Amniotic stem cell (primary cell): ENCODE measurements around the gene WAC.
A peak's percentile ranks its signal among the peaks of the same experiment; 100 is the strongest.
"Not testable (repeated sequence)": the region's sequence is repeated elsewhere in the genome, so short reads cannot be mapped to it uniquely, and the experiment has no call there.

Experiments
- DNase-seq: peaks from one replicate; lab custom pipeline; 2025; lab: John Stamatoyannopoulos, UW

The WAC gene

DNA sequence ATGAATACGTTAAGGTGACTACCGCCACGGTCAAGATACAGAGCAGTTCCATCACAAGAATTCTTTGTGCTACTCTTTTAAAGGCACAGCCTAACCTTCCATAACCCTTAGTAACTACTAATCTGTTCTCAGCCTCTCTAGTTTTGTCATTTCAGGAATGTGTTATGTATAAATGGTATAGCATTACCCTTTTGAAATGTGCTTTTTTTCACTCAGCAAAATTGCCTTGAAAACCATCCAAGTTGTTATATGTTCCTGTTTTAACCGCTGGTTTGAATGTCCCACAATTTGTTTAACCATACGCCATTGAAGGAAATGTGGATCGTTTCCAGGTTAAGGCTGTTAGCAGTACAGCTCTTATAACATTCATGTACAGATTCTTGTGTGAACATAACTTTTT is 32.0 kb downstream of the WAC start:
- no peak for DNase-seq

- DNase-seq, result no peak
Measured at GRCh38 chr10:28566458-28567015, 33.6 kb downstream of the WAC start.

DNA sequence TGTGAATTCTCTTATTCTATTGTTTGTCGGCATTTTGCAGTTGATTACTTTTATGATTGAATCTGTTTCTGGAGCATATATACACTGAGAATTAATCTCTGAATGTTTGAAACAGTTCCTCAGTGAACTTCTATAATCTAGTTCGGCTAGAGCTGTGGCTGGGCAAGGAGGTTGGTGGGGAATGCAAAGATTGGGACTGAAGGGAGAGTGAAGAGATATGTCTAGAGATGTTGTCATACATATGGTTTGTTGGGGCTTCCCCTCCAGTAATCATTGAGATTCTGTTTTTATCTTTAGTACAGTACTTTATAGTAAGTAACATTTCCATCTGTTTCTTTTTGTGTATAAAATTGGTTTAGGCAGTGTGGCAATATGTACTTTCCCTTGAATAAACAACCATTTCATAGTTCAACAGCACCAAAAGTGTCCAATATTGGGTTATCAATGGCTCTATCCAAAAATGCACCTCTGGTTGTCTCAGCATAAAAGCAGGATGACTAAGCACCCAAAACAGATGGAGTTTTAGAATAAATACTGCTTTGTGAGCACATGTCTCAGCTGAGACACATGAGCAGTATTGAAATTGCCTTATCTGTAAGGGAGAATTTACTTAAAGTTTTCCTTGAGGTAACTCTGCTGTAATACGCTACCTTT is 36.7 kb downstream of the WAC start:
- no peak for DNase-seq

GRCh38 chr10:28570598-28570997 is 37.7 kb downstream of the WAC start:
- no peak for DNase-seq

DNA sequence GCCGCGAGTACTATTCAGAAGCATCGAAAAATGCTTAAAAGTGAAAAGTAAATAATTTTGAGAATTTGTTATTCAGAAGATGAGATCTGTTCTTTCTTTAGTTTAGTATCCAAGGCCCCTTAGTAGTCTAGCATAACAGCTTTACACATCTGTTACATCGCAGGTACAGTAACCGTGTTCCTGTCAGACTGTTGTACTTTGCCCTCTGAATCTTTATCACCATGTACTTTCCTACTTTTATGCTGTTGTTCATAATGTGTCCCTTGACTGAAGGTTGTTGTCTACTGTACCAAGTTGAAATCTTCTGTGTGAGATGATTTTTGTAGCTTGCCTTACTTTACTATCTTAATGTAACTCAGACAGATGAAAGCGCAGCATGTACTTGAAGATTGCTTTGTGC is 38.3 kb downstream of the WAC start:
- DNase-seq, result no peak

- not testable (repeated sequence) for DNase-seq
Measured at GRCh38 chr10:28574214-28574613, 41.3 kb downstream of the WAC start.

- no peak for DNase-seq
Measured at GRCh38 chr10:28575852-28576251, 42.9 kb downstream of the WAC start.

GRCh38 chr10:28577506-28577905 is 44.6 kb downstream of the WAC start:
- DNase-seq, result no peak

GRCh38 chr10:28578454-28578853 is 45.5 kb downstream of the WAC start:
- DNase-seq, result no peak

GRCh38 chr10:28580825-28581224 is 47.9 kb downstream of the WAC start:
- DNase-seq, result no peak

- DNase-seq, result no peak
Measured at GRCh38 chr10:28581916-28582315, 49.0 kb downstream of the WAC start.

GRCh38 chr10:28585076-28585475 is 52.2 kb downstream of the WAC start:
- DNase-seq, result no peak

DNA sequence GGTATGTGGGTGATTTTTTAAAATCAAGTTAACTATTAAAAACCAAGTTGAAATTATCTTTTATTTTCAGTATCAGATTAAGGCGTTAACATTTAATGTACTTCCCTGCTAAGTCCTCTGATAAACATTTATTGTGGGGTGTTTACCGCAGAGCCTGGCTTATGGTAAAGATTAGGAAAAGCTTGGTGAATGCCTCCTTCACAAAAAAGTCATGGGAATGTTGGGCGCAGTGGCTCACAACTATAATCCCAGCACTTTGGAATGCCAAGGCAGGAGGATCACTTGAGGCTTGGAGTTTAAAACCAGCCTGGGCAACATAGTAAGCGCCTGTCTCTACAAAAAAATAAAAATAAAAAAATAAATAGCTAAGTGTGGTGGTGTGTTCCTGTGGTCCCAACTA is 53.3 kb downstream of the WAC start:
- no peak for DNase-seq

DNA sequence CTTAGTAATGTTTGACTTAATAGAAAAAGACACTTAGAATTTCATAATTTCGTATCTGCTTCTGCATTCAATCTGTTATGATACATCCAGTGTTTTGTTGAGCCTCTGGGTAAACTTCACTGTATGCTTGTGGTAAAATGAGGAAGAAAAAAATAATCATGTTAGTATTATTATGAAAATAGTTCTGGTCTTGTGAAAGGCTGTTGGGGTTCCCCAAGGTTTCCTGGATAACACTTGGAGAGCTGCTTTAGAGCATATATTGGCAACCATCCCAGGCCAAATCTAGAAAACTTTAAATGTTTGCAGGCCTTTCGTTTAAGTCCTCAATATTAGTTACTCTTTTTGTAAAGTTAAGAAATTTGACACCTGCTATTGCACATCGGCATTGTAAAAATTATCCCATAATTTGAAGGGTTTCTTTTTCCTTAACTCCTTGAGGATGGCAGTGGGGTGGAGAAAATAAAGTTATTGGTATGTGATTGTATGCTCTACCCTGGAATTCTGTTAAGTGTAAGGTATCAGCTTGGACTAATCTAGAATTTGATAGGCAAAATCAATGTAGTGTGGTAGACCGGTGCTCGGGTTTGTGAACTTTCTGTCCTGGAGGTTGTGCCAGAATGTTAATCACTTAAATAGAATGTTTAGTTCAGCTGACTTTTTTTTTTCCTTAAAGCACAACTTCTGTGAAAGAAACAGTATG is 54.5 kb downstream of the WAC start:
- DNase-seq, result no peak

DNA sequence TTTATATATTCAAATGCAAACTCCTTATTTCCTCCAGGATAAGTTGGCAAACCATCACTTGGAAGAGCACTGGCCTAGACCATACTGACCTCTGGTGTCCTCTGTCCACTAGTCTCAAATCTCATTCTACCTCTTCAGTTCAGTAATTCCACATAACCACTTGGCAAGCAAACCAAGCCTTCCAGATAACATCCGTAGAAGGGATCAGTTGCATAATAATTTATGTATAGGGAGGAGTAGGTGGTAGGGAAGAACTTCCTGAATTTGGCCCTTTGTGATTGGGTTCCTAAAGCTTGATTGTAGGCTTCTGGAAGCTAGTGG is 55.0 kb downstream of the WAC start:
- DNase-seq, result no peak

DNA sequence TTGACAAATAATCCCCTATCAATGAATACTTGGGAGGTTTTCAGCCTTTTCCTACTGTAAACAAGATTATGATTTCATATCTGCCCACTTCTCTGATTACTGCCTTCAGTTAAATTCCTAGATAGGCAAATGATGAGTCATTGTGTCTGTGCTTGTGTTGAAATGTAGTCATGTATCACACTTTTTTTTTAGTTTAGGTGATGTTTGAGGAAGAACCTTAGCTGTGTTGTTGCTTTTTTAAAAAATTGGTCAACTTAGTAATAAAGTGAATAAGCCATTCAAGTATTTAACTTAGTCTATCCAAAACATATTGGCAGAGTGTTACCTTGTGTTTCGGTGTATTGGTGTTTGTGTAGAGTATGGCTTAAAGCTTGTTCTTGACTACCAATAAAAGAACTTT is 60.0 kb downstream of the WAC start:
- DNase-seq, result peak; percentile 52

GRCh38 chr10:28593811-28594210 is 60.9 kb downstream of the WAC start:
- no peak for DNase-seq

DNA sequence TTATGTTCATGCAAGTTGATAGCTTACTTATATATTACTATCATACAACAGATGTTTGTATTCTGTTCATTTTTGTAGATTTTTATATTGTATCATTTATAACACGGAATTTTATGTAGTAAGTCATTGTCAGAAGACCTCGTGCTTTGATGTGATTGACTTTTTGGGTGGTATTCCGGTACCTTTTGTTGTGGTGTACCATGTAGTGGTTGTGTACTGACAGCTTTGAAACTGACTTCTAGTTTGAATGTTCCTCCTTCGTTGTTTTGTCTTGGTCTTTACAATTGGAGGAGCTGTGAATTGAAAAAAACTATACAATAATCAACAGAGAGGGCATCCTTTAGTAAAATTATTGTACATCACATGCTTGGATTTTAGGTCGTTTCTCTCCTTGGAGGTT is 61.5 kb downstream of the WAC start:
- DNase-seq, result no peak

DNA sequence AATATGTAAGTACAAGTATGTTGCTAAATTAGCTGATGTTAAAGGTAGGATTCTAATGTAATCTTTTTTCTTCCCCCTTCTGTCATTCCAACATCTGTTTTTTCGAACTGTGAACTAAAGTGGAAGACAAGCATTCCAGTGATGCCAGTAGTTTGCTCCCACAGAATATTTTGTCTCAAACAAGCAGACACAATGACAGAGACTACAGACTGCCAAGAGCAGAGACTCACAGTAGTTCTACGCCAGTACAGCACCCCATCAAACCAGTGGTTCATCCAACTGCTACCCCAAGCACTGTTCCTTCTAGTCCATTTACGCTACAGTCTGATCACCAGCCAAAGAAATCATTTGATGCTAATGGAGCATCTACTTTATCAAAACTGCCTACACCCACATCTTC is 62.7 kb downstream of the WAC start:
- no peak for DNase-seq

- DNase-seq, result no peak
Measured at GRCh38 chr10:28600056-28600455, 67.1 kb downstream of the WAC start.

DNA sequence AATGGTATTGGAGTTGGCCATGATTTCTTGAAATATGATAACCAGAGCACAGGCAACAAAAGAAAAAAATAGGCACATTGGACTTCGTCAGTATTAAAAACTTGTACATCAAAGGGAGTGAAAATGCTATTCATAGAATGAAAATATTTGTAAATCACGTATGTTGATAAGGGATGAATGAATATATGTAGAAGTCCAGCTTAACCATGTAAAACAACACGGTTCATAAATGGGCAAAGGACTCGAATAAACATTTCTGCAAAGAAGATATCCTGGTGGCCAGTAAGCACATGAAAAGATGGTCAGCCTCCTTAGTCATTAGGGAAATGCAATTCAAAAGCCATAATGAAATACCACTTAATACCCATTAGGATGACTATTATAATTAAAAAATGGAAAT is 68.1 kb downstream of the WAC start:
- no peak for DNase-seq

DNA sequence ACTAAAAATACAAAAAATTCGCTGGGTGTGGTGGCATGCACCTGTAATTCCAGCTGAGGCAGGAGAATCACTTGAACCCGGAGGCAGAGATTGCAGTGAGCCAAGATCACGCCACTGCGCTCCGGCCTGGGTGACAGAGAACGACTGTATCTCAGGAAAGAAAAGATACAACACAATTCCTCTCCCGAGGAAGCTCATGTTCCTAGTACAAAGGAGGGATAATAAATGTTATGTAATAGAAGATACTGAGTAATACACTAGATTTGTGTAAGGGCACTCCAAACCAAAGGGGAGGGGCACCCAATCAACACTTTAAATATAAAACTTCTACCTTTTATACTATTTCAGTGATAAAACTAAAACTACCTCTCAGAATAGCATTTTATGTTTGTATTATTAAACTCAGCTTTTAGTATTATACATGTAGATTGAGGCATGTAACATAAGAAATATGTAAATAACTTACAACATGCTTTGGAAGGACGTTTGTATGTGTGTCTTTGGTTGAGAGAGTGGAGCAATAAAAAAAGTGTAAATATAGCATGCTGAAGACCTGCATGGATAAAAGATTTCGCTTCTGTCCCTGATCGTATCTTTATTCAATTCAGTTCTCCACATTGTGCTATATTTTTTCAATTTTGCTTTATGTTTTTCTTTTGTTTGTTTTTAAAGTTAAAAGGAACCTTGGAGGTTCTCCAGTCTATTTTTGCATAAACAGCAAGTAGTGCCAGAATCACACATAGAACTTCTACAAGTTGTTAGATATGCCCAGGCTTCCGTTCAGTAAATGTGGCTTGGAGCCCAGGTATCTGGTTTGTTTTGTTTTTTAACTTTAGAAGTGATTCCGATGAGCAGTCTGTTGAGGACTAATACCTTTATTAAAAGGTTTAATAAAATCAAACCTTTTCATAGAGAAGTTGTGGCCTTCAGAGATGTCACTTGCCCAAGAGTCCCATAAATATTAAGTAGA is 71.9 kb downstream of the WAC start:
- DNase-seq, result no peak

DNA sequence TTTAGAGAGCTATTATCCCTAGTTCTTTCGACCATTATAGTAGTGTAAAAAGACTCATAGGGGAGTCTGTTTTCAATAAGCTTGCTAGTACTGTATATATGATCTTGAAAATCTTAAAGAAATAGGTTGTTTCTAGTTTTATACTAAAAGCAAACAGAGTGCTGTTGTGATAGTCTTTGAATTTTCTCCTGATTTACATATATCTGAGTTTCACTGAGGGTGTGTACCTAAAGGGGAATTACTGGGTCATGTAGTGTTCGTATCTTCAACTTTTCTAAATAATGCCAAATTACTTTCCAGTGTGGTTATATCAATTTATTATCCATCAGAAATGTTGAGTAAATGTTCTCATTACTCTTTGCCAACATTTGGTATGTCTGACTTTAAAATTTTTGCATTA is 73.7 kb downstream of the WAC start:
- no peak for DNase-seq
